Activated CD4-positive, alpha-beta T cell treated with anti-CD3 and anti-CD28 coated beads, Interleukin-2, Interleukin-4, amounts not matched to agents 100 ng/mL and 50 ng/mL, durations not matched to agents 16 hours and 8 hours (primary cell): ENCODE results near the gene SHH.

Experiments used
- DNase-seq: peaks from one replicate; pipeline ENCODE4 v3.0.0-alpha.2; 2020; ENCODE audit warnings: low spot score

The SHH gene

GRCh38 chr7:155811895-155812761 is at the start of gene SHH:
SHH (minus strand) TSS chr7:155812463; CDS start chr7:155812122, 341 bp downstream.
- no peak for DNase-seq

- no peak for DNase-seq
These were observed 49.2 kb upstream of the SHH start for GRCh38 chr7:155861480-155861868.

- no peak for DNase-seq
These were observed 48.7 kb upstream of the SHH start for GRCh38 chr7:155860840-155861479.

GRCh38 chr7:155860461-155860839 is 48.2 kb upstream of the SHH start:
- no peak for DNase-seq

GRCh38 chr7:155858521-155859061 is 46.3 kb upstream of the SHH start:
- DNase-seq: no peak

GRCh38 chr7:155857141-155857540 is 44.9 kb upstream of the SHH start:
- no peak for DNase-seq

- DNase-seq: no peak
These were observed 44.4 kb upstream of the SHH start for GRCh38 chr7:155856656-155857055.

GRCh38 chr7:155852426-155853301 is 40.4 kb upstream of the SHH start:
- no peak for DNase-seq

- DNase-seq: no peak
These were observed 39.6 kb upstream of the SHH start for GRCh38 chr7:155851892-155852291.

- no peak for DNase-seq
These were observed 38.8 kb upstream of the SHH start for GRCh38 chr7:155850766-155851678.

GRCh38 chr7:155850001-155850436 is 37.8 kb upstream of the SHH start:
- DNase-seq: no peak

- no peak for DNase-seq
These were observed 36.7 kb upstream of the SHH start for GRCh38 chr7:155848691-155849669.

GRCh38 chr7:155847821-155848435 is 35.7 kb upstream of the SHH start:
- DNase-seq: no peak

GRCh38 chr7:155846936-155847335 is 34.7 kb upstream of the SHH start:
- DNase-seq: no peak

- DNase-seq: no peak
These were observed 33.9 kb upstream of the SHH start for GRCh38 chr7:155846156-155846555.

GRCh38 chr7:155845226-155845625 is 33.0 kb upstream of the SHH start:
- DNase-seq: no peak

GRCh38 chr7:155844526-155844925 is 32.3 kb upstream of the SHH start:
- DNase-seq: no peak

- no peak for DNase-seq
These were observed 31.8 kb upstream of the SHH start for GRCh38 chr7:155844019-155844453.

GRCh38 chr7:155843426-155844018 is 31.3 kb upstream of the SHH start:
- DNase-seq: no peak
